ENCODE results near the gene RAPH1.
"Not testable (repeated sequence)": the region's sequence is repeated elsewhere in the genome, so short reads cannot be mapped to it uniquely, and the experiment has no call there.

The RAPH1 gene

DNA sequence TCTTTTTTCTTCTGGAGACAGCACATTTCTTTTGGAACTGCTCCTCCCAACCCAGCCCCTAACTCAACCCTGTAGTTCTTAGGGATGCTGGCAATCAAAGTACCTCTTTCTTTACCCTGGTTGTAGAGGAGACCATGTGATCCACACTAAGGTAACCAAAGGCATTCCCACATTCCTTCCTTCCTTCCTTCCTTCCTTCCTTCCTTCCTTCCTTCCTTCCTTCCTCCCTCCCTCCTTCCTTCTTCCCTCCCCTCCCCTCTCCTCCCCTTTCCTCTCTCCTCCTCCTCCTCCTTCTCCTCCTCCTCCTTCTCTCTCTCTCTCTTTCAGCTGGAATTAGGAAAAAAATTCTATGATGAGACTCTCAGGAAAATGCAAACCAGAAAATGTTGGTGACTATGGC lies 13.8 kb upstream of the RAPH1 start:
- no peak for DNase-seq

DNA sequence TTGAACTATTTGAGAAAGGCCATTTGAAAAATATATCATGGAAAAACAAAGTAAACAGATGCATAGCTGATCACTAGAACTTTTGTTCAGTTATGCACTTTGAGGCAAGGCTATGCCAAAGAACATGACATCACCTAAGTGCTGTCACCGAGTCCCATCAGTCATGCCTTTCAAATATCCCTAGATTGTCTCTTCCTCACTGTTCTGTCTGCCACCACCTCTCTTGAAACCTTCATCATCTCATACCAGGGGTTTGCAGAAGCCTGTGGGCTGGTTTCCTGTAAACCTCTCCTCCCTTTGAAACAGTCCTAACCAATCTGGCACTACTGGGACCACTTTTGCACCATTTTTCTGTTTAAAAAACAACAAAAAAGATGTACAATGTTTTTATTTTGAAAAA lies 12.3 kb upstream of the RAPH1 start:
- no peak for DNase-seq

DNA sequence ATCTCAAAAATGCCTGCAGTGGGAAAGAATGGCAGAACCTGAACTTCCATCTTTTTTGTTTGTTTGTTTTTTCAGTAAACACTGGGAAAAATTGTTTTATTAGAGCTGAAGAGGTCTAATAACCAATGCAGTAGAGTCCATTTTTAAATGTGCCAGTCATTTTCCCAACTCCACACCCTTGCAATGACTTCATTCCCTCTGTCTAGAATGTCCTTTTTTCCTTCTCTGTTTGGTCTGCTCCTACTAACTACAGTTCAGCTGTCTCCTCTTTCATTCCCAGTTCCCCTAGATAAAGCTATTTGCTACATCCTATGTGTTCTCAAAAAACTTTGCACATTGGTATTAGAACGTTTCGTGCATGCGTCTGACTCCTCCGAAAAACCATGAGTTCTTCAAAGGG lies 9.3 kb upstream of the RAPH1 start:
- DNase-seq, result no peak

DNA sequence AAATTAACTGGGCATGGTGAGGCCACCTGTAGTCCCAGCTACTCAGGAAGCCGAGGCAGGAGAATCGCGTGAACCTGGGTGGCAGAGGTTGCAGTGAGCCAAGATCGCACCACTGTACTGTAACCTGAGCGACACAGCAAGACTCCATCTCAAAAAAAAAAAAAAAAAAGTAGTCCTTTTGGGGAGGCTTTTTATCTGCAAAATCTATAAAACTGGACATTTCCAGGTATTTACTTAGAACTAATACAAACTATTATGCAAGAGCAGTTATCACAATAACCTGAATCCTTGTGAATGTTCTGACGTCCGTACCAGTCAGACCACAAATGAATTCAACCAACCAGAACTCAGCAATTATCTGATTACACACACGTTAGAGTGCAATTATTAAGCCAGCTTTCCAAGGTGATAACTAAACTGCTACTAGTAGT lies 8.8 kb upstream of the RAPH1 start:
- no peak for DNase-seq

DNA sequence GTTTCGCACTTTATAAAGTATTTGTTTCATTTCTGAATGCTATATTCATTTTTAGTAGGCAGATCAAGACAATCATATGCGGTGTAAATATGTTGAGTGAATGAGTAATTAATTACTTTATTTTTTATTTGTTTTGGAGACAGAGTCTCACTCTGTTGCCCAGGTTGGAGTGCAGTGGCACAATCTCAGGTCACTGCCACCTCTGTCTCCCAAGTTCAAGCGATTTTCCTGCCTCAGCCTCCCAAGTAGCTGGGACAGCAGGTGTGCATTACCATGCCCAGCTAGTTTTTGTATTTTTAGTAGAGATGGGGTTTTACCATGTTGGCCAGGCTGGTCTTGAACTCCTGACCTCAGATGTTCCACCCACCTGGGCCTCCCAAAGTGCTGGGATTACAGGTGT lies 5.5 kb upstream of the RAPH1 start:
- not testable (repeated sequence) for DNase-seq

DNA sequence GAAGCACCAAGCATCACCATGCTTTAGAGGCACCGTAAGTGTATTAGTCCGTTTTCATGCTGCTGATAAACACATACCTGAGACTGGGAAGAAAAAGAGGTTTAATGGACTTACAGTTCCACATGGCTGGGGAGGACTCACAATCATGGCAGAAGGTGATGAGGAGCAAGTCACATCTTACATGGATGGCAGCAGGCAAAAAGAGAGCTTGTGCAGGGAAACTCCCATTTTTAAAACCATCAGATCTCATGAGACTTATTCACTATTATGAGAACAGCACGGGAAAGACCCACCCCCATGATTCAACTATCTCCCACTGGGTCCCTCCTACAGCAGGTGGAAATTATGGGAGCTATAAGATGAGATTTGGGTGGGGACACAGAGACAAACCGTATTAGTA lies 3.1 kb upstream of the RAPH1 start:
- DNase-seq, result not testable (repeated sequence)

DNA sequence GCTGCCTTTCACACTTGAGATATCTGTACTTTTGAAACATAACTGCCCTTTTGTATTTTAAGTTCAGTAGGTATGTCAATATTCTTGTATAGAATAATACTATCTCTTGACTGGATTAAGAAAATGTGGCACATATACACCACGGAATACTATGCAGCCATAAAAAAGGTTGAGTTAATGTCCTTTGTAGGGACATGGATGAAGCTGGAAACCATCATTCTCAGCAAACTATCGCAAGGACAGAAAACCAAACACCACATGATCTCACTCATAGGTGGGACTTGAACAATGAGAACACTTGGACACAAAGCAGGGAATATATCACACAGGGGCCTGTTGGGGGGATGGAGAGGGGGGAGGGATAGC lies 1.5 kb upstream of the RAPH1 start:
- DNase-seq, result not testable (repeated sequence)

DNA sequence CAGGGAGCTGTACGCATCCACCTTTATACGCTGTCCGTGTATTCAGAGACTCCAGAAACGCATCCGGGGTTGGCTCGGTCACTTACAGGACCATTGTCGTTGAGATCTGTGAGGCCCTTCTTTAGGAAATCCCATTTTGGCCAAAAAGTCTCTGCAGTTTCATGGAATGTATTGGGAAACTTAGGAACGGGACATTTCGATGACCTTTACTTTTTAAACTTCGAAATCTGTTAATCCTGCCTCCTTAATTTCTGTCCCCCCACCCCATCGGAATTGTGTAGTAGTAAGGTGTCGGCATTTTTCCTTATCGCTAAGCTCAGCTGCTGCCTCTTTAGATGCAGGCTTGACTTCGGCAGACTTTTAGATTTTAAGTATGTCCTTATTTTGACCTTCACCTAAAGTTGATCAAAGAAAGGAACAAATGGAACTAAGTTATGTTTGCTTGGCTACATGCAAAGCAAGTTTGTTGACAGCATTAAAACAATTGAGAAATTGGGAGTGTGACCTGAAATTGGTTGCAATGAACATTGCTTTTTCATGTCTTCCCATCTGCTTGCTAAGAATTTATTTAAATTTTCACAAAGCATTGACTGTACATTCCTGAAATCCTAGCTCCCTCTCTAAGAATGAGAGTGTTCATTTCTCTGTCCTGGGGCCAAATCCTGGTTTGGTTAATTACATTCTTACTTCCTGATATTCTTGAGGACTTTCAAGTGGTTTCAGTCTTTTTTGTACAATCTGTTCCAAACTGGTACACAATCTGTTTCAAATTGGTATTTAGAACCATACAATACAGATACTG lies 884 bp upstream of the RAPH1 start:
- DNase-seq, result no peak

DNA sequence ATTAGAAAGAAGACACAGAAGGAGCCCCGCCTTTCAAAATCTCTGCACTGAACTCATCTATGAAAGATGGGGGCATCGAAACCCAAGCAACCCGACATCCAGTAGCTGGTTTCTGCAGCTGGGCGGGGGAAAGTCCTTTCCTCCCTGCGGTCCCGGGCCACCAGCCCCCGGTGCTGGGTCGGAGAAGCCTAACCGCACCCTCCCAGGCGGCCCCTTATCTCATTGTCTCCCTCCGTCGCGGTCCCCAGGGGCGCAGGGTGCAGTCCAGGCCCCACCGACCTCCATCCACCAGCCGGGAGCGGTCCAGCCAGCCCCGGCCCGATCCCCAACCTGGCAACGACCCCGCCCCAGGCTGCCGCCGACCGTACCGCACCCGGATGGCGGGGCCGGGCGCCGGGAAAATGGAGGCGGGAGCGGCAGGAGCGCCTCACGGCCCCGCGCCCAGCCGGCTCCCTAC lies 452 bp downstream of the RAPH1 start:
- peak; percentile 15 to 71 (median 17) for DNase-seq

DNA sequence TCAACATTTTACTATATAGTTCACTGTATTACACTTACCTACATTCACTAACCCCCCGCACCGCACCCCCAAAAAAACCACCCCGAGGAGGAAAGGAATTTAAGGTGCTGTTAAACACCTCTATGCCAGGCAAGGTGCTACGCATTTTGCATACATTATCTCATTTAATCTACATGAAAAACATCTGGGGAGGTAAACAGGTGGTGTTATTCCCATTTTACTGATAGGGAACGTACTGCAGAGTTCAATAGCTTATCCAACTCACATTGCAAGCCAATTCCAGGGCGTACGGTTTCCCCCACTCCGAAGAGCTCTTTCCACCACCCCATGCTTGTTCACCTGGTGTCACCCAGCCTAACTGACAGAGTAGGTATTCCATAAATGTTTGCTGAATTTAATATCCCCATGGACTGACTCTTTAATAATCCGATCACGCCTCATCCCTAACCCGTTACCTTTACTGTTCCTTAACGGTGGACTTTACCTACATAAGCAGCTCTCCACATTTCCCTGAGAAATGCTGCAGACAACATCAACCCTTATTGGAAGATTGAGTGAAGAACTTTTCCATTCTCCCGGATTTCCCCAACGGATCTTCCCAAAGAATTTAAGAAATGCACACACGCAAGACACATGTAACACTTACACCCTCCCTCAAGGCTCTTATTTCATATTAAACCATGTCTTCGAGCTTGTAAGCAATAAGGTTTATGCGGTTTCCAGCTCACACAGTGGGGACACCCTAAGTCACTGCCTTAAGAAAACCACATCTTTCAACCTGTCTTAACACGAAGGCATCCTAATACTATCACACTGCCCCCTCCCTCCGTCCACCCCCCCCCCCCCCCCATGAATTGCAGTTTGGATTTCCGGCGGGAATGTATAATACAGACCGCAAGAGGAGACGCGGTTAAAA lies 1.2 kb downstream of the RAPH1 start:
- peak in 2 of 5 experiments; percentile 34 to 84 for DNase-seq

DNA sequence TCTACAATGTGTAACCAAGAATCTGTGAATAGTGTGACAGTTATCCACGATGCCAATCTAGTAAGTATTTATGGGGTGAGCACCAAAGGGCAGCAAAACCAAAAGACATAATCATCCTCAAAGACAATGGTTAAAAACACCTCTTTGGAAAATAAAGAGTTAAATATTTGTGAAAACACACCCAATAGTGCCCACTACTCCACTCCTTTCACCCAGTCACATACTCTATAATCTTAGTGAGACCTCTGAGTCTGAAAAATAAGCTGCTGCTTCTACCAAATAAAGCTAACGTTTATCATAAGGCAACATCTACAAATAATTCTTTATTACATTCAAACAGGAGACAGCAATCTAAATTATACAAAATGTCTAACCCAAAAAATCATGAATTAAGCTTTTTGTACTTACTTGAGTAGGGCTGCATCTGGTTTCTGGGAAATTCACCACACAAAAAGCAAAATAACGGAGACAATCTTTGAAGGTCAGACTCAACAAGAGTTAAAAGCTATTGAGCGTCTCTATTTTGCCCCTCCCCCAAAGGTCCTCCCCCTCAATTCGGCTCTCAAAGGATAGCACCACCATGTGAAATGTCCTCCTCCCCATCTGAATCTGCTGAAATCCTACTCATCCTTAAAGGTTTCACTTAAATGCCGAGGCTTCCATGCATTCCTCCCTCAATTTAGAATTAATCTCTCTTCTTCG lies 2.0 kb downstream of the RAPH1 start:
- no peak for DNase-seq

DNA sequence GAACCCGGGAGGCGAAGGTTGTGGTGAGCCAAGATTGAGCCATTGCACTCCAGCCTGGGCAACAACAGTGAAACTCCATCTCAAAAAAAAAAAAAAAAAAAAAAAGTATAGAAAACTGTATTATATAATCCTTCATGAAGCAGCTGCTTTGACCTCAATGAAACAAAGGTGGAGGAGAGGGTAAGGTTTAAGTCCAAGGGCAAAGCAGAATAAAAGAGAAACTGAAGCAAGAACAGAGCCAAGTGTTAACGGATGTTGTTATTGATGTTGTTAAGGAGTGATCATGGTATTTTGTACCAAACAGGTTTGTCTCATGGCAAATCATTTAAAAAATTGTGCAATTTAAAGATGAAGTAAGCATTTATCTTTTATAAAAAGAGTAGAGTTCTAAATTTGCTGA lies 7.4 kb downstream of the RAPH1 start:
- no peak for DNase-seq

DNA sequence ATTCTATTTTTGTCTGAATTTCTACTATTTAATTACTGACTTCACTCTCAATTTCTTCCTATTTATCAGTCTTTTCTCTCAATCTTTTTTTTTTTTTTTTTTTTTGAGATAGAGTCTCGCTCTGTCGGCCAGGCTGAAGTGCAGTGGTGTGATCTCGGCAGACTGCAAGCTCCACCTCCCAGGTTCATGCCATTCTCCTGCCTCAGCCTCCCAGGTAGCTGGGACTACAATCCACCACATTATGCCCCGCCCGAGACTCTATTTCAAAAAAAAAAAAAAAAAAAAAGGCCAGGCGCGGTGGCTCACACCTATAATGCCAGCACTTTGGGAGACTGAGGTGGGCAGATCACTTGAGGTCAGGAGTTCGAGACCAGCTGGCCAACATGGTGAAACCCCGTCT lies 21.8 kb downstream of the RAPH1 start:
- not testable (repeated sequence) for DNase-seq

DNA sequence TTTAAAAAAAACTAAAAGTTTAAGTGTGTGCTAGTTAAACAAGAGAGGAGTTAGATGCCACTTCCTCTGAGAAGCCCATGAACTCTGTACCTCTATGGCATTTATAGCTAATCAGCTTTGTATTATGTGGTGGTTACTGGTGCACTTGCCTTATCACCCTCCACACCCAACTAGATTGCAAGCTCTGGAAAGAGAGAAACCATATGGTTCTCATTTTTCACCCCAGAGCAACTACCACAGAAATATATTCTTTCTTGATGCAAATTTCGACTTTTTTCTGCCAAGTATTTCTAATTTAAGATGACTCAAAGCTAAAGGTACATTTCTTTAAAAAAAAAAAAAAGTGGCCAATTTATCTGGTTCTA lies 24.2 kb downstream of the RAPH1 start:
- DNase-seq, result peak in 1 of 5 experiments; percentile 31

DNA sequence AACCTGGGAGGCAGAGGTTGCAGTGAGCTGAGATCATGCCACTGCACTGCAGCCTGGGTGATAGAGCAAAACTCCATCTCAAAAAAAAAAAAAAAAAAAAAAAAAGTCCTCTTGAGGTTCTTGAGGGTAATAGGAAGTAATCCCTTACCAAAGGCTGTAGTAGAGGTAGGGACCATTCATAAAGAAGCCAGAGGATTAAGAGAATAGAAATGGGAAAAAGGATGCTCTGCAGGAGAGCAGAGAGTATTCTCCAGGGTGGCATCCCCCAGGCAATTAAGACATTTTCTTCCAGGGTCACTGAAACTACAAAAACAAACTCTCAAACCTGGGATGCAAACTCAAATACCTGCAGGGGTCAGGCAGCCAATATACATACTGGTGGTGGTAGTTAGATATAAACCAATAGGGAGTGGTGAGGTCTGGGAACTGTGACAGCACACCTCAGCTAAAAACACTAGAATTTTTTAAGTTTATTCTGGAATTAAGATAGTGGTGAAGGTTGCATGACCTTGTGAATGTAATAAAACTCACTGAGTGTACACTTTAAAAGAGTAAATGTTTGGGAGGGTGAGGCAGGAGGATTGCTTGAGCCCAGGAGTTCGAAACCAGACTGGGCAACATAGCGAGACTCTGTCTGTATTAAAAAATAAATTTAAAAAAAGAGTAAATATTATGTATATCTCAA lies 24.7 kb downstream of the RAPH1 start:
- DNase-seq, result no peak

DNA sequence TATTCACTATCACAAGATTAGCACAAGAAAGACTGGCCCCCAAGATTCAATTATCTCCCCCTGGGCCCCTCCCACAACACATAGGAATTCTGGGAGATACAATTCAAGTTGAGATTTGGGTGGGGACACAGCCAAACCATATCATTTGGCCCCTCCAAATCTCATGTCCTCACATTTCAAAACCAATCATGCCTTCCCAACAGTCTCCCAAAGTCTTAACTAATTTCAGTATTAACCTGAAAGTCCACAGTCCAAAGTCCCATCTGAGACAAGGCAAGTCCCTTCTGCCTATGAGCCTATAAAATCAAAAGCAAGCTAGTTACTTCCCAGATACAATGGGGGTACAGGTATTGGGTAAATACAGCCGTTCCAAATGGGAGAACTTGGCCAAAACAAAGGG lies 31.6 kb downstream of the RAPH1 start:
- DNase-seq, result not testable (repeated sequence)

DNA sequence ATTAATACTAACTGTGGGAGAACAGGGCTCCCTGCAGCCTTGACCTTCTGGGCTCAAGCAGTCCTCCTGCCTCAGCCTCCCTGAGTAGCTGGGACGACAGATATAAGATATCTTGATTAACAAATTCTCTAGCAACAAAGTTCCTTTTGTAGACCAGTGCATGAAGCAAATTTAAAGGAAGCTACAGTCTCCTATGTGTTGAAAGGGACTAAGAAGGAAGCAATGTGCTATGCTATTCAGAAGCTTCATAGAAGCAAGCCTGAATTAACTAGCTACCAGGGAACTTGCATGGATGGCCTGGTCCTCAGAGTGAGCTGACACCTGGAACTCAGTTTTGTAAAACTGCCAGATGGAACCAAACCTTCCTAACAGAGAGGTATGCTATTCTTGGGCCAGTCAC lies 33.2 kb downstream of the RAPH1 start:
- DNase-seq, result no peak

DNA sequence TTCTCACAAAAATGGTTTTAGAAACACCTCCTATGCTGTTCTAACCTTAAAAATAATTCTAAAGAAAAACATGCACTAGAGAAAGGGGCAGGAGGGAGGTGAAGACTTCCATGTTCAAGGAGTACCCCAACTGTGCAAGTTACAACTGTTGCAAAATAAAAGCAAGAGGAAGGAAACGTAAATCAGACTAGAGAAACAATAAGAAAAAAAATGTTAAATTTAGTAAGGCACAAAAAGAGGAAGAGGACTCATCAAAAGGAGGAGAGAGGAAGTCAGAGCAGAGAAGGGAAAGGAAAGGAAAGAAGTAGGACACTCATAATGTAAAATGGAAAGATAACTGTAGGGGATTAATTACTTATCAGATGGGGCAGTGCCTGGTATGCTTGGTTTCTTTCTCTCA lies 34.1 kb downstream of the RAPH1 start:
- DNase-seq, result no peak

DNA sequence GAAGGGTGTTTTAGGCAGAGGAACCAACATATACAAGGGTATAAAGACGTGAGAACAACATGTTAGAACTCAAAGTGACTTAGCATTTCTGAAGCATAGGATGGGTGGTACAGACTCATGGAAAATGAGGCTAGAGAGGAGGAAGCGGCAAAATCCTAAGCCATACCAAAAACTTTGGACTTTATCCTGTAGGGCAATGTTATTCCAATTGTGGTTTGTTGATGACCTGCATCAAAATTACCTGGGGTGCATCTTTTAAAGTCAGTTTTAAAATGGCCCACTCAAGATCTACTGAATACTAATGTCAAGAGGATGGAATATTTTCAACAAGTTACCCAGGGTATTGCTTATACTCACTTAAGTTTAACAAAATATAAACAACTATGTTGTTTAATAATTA lies 34.8 kb downstream of the RAPH1 start:
- DNase-seq, result no peak

DNA sequence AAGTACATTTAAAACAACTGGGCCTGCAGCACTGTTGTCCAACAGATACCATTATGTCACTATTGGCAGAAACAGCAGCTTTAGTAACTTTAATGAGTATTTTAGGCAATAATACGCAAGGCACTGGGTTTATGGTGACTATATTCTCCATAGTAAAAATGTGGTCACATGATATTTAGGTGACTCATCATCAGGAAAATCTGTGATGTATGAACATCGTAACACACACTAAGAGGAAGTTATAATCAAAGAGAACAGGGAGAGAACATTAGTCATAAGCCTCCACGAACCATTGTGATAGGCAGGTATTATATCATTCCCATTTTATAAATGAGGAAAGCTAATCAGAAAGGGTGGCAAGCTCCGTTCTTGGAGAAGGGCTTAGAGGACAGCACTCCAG lies 36.9 kb downstream of the RAPH1 start:
- no peak for DNase-seq

DNA sequence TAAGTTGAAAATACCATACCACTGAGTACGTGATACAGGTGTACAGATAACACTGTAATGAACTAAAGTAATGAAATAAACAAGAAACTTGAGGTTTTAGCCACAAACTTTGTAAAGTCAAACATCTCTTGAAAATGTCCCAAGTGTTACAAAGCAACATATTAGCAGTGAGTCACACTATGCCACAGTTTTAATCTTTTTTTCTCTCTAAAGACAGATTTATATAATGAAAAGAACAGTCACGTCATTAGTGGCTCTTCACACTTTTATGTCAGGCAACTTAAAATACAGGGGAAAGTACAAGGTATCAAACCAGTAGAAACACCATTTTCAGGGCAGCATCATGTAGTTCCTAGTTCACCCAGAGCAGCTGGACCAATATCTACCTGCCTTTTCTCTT lies 42.1 kb downstream of the RAPH1 start:
- peak in 2 of 5 experiments; percentile 13 to 83 for DNase-seq

DNA sequence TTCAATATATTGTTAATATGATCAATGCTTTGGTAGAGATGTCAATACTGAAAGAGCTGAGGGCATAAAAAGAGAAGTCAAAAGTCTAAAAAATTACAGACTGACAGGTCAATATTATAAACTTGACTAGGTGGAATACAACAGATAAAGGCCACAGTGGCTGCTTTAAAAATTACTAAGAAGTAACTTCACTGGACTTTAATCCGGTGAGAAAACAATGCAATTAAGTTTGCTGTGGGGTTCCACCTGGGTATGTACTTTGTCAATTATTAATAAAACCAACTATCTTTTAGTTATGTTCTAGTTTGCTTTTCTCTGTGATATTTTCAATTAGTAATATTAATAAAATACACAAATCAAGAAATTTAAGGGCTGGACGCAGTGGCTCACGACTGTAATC lies 44.7 kb downstream of the RAPH1 start:
- no peak for DNase-seq

DNA sequence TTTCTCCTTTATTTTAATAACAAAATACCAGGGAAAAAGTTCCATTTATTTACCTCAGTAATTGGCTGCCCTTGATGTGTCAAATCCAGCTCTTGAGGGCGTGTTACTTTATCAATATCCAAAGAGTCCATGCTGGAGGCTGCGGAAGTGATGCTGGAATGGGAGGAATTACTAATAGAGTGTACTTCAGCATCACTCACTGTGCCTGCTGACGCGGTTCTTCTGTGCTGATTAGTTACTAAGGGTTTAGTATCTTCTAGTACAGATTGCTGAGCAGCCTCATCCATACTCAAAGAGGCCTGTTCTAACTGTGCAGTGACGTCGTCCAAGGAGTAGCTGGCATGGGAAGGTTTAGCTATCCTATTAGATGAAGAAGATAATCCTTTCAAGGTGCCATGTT lies 45.6 kb downstream of the RAPH1 start:
- DNase-seq, result no peak

Data from T-helper 2 cell (primary cell).